Caco-2 (cell line): Measurements from ENCODE around the gene NOP53. TPM values are rescaled to one million over a fixed set of nuclear protein-coding genes. Genes with fewer than 3 reads are reported as not detected.

Experiments used
- Bru-seq: library from RNA; stranded (reverse); fragments of 400-500 nt; gene quantifications from one replicate; lab custom pipeline; 2021; lab: Mats Ljungman, UMichigan
- BruChase-seq, 2 experiments: library from RNA; stranded (reverse); fragments of 400-500 nt; gene quantifications; one replicate each; lab custom pipeline; 2021; lab: Mats Ljungman, UMichigan
- BruUV-seq: library from RNA; stranded (reverse); fragments of 400-500 nt; replicated peaks from 2 replicates; lab custom pipeline; 2021; lab: Mats Ljungman, UMichigan
- CTCF ChIA-PET: fragments of 300-600 bp; sonication (Branson Sonifier 250); formaldehyde crosslinking; loops from one replicate; lab custom pipeline; 2022; ENCODE audit warnings: antibody characterized with exemption; lab: Charles Lee
- POLR2A ChIA-PET: fragments of 300-600 bp; sonication (Branson Sonifier 250); formaldehyde crosslinking; loops from one replicate; lab custom pipeline; 2022; ENCODE audit warnings: antibody characterized with exemption; lab: Charles Lee
- DNase-seq, 2 experiments: peaks; one replicate each; pipeline versions ENCODE4 v3.0.0 to v3.0.0-alpha.2; 2020 to 2022
- H3K27me3 ChIP-seq: replicated peaks from 2 replicates; pipeline ENCODE4 v1.6.0; 2011; ENCODE audit warnings: low read length; ENCODE audit not compliant: control insufficient read depth, insufficient read depth
- H3K36me3 ChIP-seq: 2 replicates; pipeline ENCODE4 v1.5.1; 2011; ENCODE audit warnings: low read length; ENCODE audit not compliant: control insufficient read depth, insufficient read depth
- H3K4me1 ChIP-seq: fragments of 250-450 bp; sonication (Bioruptor Pico); 2 replicates; pipeline ENCODE4 v1.5.1; 2020; ENCODE audit warnings: mild to moderate bottlenecking
- H3K4me3 ChIP-seq: 2 replicates; pipeline ENCODE4 v1.5.1; 2011; ENCODE audit warnings: low read depth, mild to moderate bottlenecking, control low read depth, low read length
- H3K9me3 ChIP-seq: fragments of 250-450 bp; sonication (Bioruptor Pico); 2 replicates; pipeline ENCODE4 v1.5.1; 2020; ENCODE audit warnings: mild to moderate bottlenecking, moderate library complexity
- H3K27ac Mint-ChIP-seq: one replicate; pipeline ENCODE4 v1.8.0; 2022; ENCODE audit warnings: mixed read lengths; ENCODE audit not compliant: unreplicated experiment
- H3K27me3 Mint-ChIP-seq: one replicate; pipeline ENCODE4 v1.8.0; 2022; ENCODE audit warnings: mixed read lengths; ENCODE audit not compliant: insufficient read depth, unreplicated experiment
- H3K36me3 Mint-ChIP-seq: one replicate; pipeline ENCODE4 v1.8.0; 2022; ENCODE audit warnings: mild to moderate bottlenecking, mixed read lengths; ENCODE audit not compliant: insufficient read depth, unreplicated experiment
- H3K4me1 Mint-ChIP-seq: one replicate; pipeline ENCODE4 v1.8.0; 2022; ENCODE audit warnings: low read depth, mixed read lengths; ENCODE audit not compliant: unreplicated experiment
- H3K4me3 Mint-ChIP-seq: one replicate; pipeline ENCODE4 v1.8.0; 2022; ENCODE audit warnings: mild to moderate bottlenecking, moderate library complexity, mixed read lengths; ENCODE audit not compliant: unreplicated experiment
- H3K9me3 Mint-ChIP-seq: one replicate; pipeline ENCODE4 v1.8.0; 2022; ENCODE audit warnings: mixed read lengths; ENCODE audit not compliant: unreplicated experiment
- intact Hi-C: fragments of 100-400 bp; cut with micrococcal nuclease; formaldehyde crosslinking; loops from one replicate; pipeline ENCODE4 v1.10.0; 2022; ENCODE audit not compliant: unreplicated experiment
- long read RNA-seq: library from polyadenylated mRNA; stranded (forward); transcript quantifications from one replicate; pipeline ENCODE4 v2.0.0, GENCODE V29; 2022
- total RNA-seq: library from RNA; stranded (reverse); gene quantifications from 2 replicates; pipeline ENCODE4 v1.2.3, GENCODE V29; 2022
- TF ChIP-seq, protein P1 (sequence below), 2 experiments: fragments of 200-600 bp in 1 of 2; IDR thresholded peaks; 1 replicate in 1 of 2; 2 replicates in 1 of 2; pipeline versions ENCODE4 v1.5.1 to v1.8.0; 2011 to 2022; ENCODE audit warnings: antibody characterized with exemption in 1 of 2, control low read depth in 1 of 2, inconsistent platforms in 1 of 2, low read depth in 1 of 2, low read length in 1 of 2, mild to moderate bottlenecking in 1 of 2, moderate library complexity in 1 of 2; ENCODE audit not compliant: insufficient read depth in 1 of 2, severe bottlenecking in 1 of 2, unreplicated experiment in 1 of 2

The NOP53 gene
- total RNA-seq (347 and 360 TPM in 2 replicates), Bru-seq, nascent RNA (percentile 87 among the genes with signal in this experiment), BruChase-seq, experiment 1, labeled RNA remaining after a 2-hour chase (percentile 89 among the genes with signal in this experiment), BruChase-seq, experiment 2, labeled RNA remaining after a 6-hour chase (percentile 93 among the genes with signal in this experiment)
- long read RNA-seq, transcript NOP53-206 (2 exons, 265 nt), result minor isoform, 248 of 624 reads
- long read RNA-seq, transcript NOP53-201 (13 exons, 1,528 nt), result major isoform, 300 of 624 reads
- long read RNA-seq, partial matches to known transcripts, result 65 of 624 reads
- long read RNA-seq, other reads (novel, unspliced or antisense), result 11 of 624 reads

- Histone ChIP-seq H3K27me3 (no peaks in the 10 kb centered on the region), H3K4me1 (peaks cover 4% of the 10 kb centered on the region; the same call in 1 of the 2 replicates), H3K4me3 (peak within 1 kb of the TSS; percentile 69), H3K36me3 (peaks cover 4% of the 10 kb centered on the region; the same call in 1 of the 2 replicates), H3K9me3 (no peaks in the 10 kb centered on the region)
- Mint-ChIP-seq H3K4me1 (peaks cover 5% of the 10 kb centered on the region), H3K9me3 (no peaks in the 10 kb centered on the region), H3K27ac (peak within 1 kb of the TSS; percentile 99), H3K4me3 (peak within 1 kb of the TSS; percentile 92), H3K27me3 (no peaks in the 10 kb centered on the region), H3K36me3 (peaks cover 45% of the 10 kb centered on the region)
- CTCF ChIA-PET, result interaction anchor here (1.0 to 3.8 kb wide), 2 partner anchors 33 to 308 kb away, joined by 5 to 43 read pairs; partner anchors contain the start of gene EHD2
- BruUV-seq, result TSS peak; percentile 84
- TF ChIP-seq, protein P1, sequence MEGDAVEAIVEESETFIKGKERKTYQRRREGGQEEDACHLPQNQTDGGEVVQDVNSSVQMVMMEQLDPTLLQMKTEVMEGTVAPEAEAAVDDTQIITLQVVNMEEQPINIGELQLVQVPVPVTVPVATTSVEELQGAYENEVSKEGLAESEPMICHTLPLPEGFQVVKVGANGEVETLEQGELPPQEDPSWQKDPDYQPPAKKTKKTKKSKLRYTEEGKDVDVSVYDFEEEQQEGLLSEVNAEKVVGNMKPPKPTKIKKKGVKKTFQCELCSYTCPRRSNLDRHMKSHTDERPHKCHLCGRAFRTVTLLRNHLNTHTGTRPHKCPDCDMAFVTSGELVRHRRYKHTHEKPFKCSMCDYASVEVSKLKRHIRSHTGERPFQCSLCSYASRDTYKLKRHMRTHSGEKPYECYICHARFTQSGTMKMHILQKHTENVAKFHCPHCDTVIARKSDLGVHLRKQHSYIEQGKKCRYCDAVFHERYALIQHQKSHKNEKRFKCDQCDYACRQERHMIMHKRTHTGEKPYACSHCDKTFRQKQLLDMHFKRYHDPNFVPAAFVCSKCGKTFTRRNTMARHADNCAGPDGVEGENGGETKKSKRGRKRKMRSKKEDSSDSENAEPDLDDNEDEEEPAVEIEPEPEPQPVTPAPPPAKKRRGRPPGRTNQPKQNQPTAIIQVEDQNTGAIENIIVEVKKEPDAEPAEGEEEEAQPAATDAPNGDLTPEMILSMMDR (IDR thresholded peaks at IDR 0.05; ENCODE audit: insufficient read depth in 1 of 2, low read depth in 1 of 2, low read length in 1 of 2, severe bottlenecking in 1 of 2, unreplicated experiment in 1 of 2), result no peak
- intact Hi-C loops, result loop anchor here (1.0 kb wide), 2 partner anchors 16 to 44 kb away; no protein-coding TSS in a partner anchor
- POLR2A ChIA-PET, result interaction anchor here (0.6 to 1.2 kb wide), 2 partner anchors 9 to 21 kb away, joined by 3 to 5 read pairs; no protein-coding TSS in a partner anchor
- peak; percentile 97 for DNase-seq
Measured at GRCh38 chr19:47745010-47745901, at the start of gene NOP53. TSS of gene NOP53 (plus strand) at chr19:47745546. CDS start at chr19:47745560, 14 bp downstream.

DNA sequence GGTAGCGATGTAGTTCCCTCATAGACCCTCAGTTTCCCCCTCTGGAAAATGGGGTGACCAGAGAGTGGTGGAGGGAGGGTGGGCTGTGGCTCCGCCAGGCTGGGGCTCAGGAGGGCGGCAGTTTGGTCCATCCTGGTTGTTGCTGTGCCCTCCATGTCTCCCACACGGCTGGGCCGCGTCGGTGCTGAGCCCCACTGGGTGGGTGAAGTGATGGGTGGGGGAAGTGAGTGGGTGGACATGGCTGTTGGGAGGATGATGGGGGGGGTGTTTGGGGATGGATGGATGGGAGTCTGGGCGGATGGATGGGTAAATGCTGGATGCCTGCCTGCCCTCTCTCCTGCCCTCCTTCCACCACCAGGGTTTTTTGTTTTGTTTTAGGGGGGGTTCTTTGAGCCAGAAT, 48.7 kb upstream of the NOP53 start:
- Mint-ChIP-seq H3K4me3 (no peak overlapping the region), H3K36me3 (peaks cover 51% of the 10 kb centered on the region), H3K27me3 (no peaks in the 10 kb centered on the region), H3K9me3 (no peaks in the 10 kb centered on the region), H3K27ac (no peak overlapping the region), H3K4me1 (no peaks in the 10 kb centered on the region)
- TF ChIP-seq, protein P1 (IDR thresholded peaks at IDR 0.05; ENCODE audit: insufficient read depth in 1 of 2, low read depth in 1 of 2, low read length in 1 of 2, severe bottlenecking in 1 of 2, unreplicated experiment in 1 of 2), result no peak
- peaks cover 6% of the 10 kb centered on the region for H3K4me1 ChIP-seq
- no TSS peak for BruUV-seq
- no peaks in the 10 kb centered on the region for H3K27me3 ChIP-seq
- no peaks in the 10 kb centered on the region for H3K9me3 ChIP-seq
- intact Hi-C loops, result loop anchor here (5.0 kb wide), 2 partner anchors 49 to 199 kb away; no protein-coding TSS in a partner anchor
- H3K4me3 ChIP-seq, result no peak overlapping the region
- H3K36me3 ChIP-seq, result peaks cover 5% of the 10 kb centered on the region
- DNase-seq, result no peak
- POLR2A ChIA-PET, result no interaction called here
- CTCF ChIA-PET, result interaction anchor here (0.8 kb wide), 1 partner anchor 72 kb away, joined by 4 read pairs; no protein-coding TSS in a partner anchor
